ENCODE measurements around the gene FOXR1. TPM values are rescaled to one million over a fixed set of nuclear protein-coding genes. Genes with fewer than 3 reads are reported as not detected.
A peak's percentile ranks its signal among the peaks of the same experiment; 100 is the strongest.
"Not testable (repeated sequence)": the region's sequence is repeated elsewhere in the genome, so short reads cannot be mapped to it uniquely, and the experiment has no call there.

FOXR1 gene
- total RNA-seq, 2 experiments from 2014 or later, result not detected

DNA sequence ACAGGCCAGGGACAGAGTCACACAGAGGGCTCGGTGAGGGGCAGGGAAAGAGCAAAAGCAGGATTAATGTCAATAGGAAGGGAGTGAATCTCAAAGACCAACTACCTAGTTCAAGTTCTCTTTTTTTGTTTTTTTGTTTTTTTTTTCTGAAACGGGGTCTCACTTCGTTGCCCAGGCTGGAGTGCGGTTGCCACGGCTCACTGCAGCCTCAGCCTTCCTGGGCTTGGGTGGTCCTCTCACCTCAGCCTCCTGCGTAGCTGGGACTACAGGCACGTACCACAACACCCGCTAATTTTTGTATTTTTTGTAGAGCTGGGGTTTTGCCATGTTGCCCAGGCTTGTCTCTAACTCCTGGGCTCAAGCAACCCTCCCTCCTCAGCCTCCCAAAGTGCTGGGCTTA is 36.2 kb upstream of the FOXR1 start:
- DNase-seq, result no peak
- H3K9me3 Mint-ChIP-seq, result no peaks in the 10 kb centered on the region
- H3K36me3 Mint-ChIP-seq, result no peaks in the 10 kb centered on the region
- peaks cover 30% of the 10 kb centered on the region for H3K4me1 Mint-ChIP-seq
- H3K27me3 Mint-ChIP-seq, result no peaks in the 10 kb centered on the region
- H3K27ac Mint-ChIP-seq, result no peak overlapping the region
- no peak overlapping the region for H3K4me3 Mint-ChIP-seq

DNA sequence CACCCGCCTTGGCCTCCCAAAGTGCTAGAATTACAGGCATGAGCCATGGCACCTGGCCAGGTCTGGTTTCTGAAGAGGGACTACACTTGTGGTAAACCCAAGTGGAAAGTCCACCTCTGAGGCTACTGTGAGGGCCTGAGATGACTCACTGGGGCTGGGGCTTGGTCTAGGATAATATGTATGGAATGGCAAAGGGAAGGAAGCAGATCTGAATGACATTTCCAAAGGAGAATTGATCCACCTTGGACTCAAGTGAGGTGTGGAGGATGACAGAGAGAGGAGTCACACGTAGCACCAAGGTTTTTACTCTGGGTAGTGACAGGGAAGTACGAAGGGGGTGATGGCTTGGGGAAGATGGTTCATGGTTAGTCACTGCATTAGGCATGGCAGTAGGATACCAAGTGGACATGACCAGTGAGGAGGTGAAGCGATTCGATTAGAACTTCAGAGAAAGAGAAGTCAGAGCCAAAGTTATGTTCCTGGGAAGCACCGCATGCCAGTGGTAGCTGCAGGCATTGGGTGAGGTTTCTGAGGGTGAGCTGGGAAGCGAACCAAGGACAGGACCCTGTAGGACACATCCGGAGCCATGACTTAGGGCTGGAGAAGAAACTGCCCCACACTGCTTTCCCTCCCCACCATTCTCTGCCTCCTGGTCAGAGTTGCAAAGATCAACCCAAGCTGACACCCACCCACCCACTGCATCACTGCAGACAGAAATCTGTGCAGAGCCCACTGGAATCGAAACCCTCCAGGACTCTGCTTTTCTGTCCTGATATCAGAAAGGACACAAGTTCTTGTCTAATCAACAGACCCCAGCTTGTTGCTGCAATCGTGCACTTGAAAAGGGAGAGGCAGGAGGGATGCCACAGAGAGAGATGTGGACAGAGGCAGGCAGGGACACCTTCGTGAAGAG is 32.8 kb upstream of the FOXR1 start:
- Mint-ChIP-seq H3K36me3 (no peaks in the 10 kb centered on the region), H3K9me3 (no peaks in the 10 kb centered on the region), H3K27ac (no peak overlapping the region), H3K27me3 (no peaks in the 10 kb centered on the region), H3K4me1 (peaks cover 30% of the 10 kb centered on the region), H3K4me3 (no peak overlapping the region)
- no peak for DNase-seq

DNA sequence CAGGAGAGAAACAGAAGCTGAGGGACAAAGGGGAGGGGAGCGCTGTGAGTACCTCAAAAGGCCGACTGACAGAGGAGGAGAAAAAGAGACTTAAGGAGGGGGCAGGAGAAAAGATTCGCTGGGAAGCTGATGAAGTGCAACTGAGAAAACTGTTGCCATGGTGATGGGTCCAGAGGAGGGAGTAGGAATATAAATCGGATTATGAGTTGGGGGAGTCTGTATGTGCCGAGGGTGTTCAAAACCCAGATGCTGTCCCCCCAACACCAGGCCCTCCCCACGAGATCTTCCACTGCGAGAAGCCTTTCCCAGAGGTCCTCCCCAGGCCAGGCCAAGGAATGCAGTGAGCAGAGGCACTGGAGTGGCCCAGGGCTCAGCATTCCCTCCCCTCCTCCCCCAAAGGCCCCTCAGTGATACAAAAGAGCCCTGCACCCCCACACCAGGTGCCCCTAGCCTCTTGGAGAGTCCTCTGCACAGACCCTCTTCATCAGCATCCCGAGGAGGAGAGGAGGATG is 32.1 kb upstream of the FOXR1 start:
- Mint-ChIP-seq H3K9me3 (no peaks in the 10 kb centered on the region), H3K36me3 (no peaks in the 10 kb centered on the region), H3K27ac (peak overlapping the region; percentile 80), H3K4me3 (no peak overlapping the region), H3K27me3 (no peaks in the 10 kb centered on the region), H3K4me1 (peaks cover 30% of the 10 kb centered on the region)
- no peak for DNase-seq

DNA sequence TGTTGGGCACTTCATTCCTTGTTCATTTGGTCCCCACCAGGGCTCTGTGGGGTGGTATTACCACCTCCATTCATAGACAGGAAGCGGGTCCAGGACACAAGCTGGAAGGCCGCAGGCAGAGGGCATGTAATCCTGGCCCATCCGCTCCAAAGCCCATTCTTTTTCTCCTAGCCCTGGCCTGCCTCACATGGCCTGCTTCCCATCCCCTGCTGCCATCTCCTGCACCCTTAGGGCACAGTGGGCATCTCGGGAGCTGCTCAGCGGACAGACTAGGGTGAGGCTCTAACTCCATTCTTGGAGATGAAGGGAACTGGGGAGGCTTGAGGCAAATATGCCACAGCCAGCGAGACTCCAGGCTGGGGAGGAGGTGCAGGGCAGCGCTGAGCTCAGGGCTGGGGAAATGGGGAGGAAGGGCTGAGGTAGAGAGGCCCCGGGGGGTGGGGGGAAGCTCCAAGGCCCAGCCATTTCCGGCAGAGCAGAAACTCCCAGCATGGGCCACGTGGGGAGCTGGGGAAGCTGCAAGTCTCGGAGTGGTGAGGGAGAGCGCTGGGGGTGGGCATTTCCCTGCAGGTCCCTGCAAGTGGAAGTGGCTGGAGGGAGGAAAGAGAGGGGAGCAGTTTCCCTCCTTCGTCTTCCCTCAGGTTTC is 31.5 kb upstream of the FOXR1 start:
- Mint-ChIP-seq H3K4me1 (peaks cover 30% of the 10 kb centered on the region), H3K4me3 (peak overlapping the region; percentile 44), H3K27ac (peak overlapping the region; percentile 80), H3K27me3 (no peaks in the 10 kb centered on the region), H3K9me3 (no peaks in the 10 kb centered on the region), H3K36me3 (no peaks in the 10 kb centered on the region)
- peak; percentile 72 for DNase-seq

DNA sequence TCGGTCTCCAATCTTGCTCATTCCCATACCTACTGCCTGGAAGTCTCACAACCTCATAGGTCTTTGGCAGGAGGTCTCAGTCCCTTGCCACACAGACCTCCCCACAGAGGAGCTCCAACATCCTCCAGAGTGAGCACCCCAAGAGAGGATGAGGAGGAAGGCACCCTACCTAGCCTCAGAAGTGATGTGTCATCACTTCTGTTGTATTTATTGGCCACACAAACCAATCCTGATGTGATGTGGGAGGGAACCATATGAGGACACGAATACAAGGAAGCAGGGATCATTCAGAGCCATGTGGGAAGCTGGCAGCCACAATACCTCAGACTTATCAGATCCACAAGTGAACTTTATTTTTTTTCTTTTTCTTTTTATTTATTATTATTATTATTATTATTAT is 24.5 kb upstream of the FOXR1 start:
- H3K9me3 Mint-ChIP-seq, result no peaks in the 10 kb centered on the region
- peaks cover 4% of the 10 kb centered on the region for H3K4me1 Mint-ChIP-seq
- no peak for DNase-seq
- no peak overlapping the region for H3K27ac Mint-ChIP-seq
- H3K4me3 Mint-ChIP-seq, result no peak overlapping the region
- H3K27me3 Mint-ChIP-seq, result no peaks in the 10 kb centered on the region
- no peaks in the 10 kb centered on the region for H3K36me3 Mint-ChIP-seq

DNA sequence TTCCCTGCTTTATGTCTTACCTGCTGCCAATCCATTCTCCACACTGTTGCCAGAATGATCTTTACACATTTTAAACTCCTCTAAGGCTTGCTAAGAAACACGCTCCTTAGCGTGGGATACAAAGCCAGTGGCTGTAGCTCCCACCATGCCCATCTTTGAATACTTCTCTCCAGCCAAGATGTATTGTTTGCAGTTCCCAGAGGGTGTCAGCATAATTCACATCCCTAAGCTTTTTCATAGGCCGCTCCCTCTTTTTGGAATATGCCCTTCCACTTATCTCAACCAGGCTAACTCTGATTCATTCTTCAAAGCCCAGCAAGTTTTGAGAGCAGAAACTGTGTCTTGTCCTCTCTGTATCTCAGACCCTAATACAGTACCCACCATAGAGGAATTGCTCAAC is 23.6 kb upstream of the FOXR1 start:
- H3K4me1 Mint-ChIP-seq, result peaks cover 4% of the 10 kb centered on the region
- no peaks in the 10 kb centered on the region for H3K9me3 Mint-ChIP-seq
- no peak for DNase-seq
- no peaks in the 10 kb centered on the region for H3K27me3 Mint-ChIP-seq
- no peaks in the 10 kb centered on the region for H3K36me3 Mint-ChIP-seq
- no peak overlapping the region for H3K4me3 Mint-ChIP-seq
- no peak overlapping the region for H3K27ac Mint-ChIP-seq

DNA sequence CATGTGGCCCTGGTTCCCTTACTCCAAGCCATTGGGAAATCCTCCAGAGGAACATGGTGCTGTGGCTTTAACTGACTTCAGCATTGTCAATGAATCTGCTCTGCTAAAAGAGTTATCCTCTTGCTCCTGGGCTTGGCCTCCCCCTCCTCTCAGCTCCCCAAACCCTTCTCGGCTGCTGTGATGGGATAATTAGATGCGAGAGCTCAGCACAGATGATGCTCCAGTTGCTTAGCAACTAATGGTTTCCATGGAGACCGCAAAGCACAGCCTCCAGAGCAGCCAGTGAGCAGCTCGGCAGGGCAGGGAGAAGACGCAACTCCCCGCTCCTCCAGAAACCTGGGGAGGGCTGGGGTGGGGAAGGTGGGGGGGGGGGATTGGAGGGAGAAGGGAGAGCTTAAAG is 18.3 kb upstream of the FOXR1 start:
- H3K36me3 Mint-ChIP-seq, result no peaks in the 10 kb centered on the region
- no peaks in the 10 kb centered on the region for H3K9me3 Mint-ChIP-seq
- H3K27me3 Mint-ChIP-seq, result no peaks in the 10 kb centered on the region

DNA sequence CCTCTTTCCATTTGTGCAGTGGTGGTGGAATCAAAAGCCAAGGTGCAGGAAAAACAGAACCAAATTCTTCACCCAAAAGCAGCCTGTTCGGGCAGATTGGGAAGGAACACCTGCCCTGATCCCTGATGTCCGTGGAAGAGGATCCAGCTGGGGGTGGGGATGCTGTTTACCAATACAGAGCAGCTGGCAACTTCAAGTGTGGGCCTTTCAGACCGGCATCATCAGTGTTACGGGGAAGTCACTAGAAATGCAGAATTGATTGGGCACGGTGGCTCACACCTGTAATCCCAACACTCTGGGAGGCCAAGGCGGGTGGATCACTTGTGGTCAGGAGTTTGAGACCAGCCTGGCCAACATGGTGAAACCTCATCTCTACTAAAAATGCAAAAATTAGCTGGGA is 17.6 kb upstream of the FOXR1 start:
- not testable (repeated sequence) for H3K9me3 Mint-ChIP-seq, H3K36me3 Mint-ChIP-seq, H3K27ac Mint-ChIP-seq, DNase-seq, H3K27me3 Mint-ChIP-seq, H3K4me1 Mint-ChIP-seq, H3K4me3 Mint-ChIP-seq

More for the DNA sequence above, 18.3 kb upstream of the FOXR1 start:
- no peak for DNase-seq
- Mint-ChIP-seq H3K27ac (no peak overlapping the region), H3K4me3 (no peak overlapping the region), H3K4me1 (peaks cover 6% of the 10 kb centered on the region)

DNA sequence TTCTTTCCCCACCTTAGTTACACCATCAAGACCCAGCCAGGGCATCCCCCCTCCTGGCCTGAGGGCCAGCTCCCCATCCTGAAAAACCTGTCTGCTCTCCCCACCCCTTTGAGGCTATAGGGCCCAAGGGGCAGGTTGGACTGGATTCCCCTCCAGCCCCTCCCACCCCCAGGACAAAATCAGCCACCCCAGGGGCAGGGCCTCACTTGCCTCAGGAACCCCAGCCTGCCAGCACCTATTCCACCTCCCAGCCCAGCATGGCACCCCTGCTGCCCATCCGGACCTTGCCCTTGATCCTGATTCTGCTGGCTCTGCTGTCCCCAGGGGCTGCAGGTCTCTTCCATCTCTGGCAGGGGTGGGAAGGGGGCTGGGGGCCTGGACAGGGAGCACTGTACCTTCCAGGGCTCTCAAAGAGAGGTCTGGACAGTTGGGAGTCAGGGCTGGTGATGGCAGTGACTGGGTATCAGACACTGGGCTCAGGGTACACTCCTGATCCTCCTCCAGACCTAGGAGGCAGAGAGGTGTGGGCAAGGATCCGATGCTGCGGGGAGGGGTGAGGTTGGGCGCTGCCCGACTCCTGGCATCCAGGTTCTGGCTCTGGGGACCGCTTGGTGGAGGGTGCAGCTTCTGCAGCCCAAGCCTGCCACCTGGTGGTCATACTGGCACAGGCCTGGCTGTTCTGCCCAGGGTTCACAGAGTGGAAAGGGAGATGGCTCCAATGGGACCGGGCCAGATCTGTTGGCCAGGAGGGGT is 15.3 kb upstream of the FOXR1 start, which contains the start of gene UPK2:
TSS of gene UPK2 (plus strand) at position 205 of the 753 bp plus-strand sequence. CDS start at position 258, 53 bp downstream.
- Mint-ChIP-seq H3K27ac (no peak within 1 kb of the TSS), H3K36me3 (no peaks in the 10 kb centered on the region), H3K9me3 (no peaks in the 10 kb centered on the region), H3K4me3 (no peak within 1 kb of the TSS), H3K27me3 (no peaks in the 10 kb centered on the region), H3K4me1 (peaks cover 6% of the 10 kb centered on the region)
- peak; percentile 86 for DNase-seq

DNA sequence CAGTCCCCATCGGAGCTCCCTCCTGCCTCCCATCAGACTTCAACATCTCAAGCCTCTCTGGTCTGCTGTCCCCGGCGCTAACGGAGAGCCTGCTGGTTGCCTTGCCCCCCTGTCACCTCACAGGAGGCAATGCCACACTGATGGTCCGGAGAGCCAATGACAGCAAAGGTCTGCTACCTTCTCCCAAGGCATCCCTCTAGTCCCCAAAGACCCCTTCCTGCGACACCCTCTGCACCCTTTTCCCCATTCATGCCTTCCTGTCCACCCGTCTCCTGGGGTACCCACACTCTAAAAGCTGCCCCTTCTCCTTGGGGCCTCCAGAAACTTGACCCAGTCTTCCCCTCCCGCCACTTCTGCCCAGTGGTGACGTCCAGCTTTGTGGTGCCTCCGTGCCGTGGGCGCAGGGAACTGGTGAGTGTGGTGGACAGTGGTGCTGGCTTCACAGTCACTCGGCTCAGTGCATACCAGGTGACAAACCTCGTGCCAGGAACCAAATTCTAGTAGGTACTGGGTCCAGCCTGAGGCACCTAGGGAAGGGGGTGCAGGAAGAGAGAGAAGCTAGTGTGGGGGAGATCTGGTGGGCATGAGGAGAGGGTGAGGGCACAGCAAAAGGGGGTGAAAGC is 14.6 kb upstream of the FOXR1 start:
- H3K4me1 Mint-ChIP-seq, result peaks cover 6% of the 10 kb centered on the region
- no peaks in the 10 kb centered on the region for H3K9me3 Mint-ChIP-seq
- H3K36me3 Mint-ChIP-seq, result no peaks in the 10 kb centered on the region
- no peak overlapping the region for H3K4me3 Mint-ChIP-seq
- H3K27ac Mint-ChIP-seq, result no peak overlapping the region
- H3K27me3 Mint-ChIP-seq, result no peaks in the 10 kb centered on the region
- no peak for DNase-seq

DNA sequence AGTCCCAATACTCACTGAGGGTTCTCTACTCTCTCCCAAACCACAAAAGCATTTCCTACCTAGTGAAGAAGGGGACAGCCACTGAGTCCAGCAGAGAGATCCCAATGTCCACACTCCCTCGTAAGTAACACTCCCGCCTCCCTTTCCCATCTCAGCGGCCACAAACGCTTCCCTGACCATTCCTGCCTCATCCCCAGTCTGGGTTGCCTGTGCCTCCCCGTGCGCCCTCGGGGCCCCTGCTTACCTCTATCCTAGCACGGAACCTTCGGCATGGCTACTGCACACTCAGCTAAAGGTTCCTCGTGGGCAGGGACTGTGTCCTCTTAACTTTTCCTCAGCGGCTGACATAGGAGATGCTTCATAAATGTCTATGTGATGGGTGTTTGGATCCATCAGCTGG is 14.0 kb upstream of the FOXR1 start:
- Mint-ChIP-seq H3K4me1 (peaks cover 6% of the 10 kb centered on the region), H3K27me3 (no peaks in the 10 kb centered on the region), H3K36me3 (no peaks in the 10 kb centered on the region), H3K4me3 (no peak overlapping the region), H3K9me3 (no peaks in the 10 kb centered on the region), H3K27ac (no peak overlapping the region)
- no peak for DNase-seq

DNA sequence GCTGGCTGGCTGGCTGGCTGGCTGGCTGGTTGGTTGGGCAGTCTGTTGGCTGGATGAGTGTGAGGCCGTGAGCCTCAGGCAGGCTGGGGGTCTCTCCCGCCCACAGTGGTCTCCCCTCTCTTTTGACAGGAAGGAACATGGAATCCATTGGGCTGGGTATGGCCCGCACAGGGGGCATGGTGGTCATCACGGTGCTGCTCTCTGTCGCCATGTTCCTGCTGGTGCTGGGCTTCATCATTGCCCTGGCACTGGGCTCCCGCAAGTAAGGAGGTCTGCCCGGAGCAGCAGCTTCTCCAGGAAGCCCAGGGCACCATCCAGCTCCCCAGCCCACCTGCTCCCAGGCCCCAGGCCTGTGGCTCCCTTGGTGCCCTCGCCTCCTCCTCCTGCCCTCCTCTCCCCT is 13.6 kb upstream of the FOXR1 start:
- no peaks in the 10 kb centered on the region for H3K27me3 Mint-ChIP-seq
- H3K4me3 Mint-ChIP-seq, result no peak overlapping the region
- H3K36me3 Mint-ChIP-seq, result no peaks in the 10 kb centered on the region
- no peak for DNase-seq
- no peak overlapping the region for H3K27ac Mint-ChIP-seq
- peaks cover 6% of the 10 kb centered on the region for H3K4me1 Mint-ChIP-seq
- no peaks in the 10 kb centered on the region for H3K9me3 Mint-ChIP-seq

DNA sequence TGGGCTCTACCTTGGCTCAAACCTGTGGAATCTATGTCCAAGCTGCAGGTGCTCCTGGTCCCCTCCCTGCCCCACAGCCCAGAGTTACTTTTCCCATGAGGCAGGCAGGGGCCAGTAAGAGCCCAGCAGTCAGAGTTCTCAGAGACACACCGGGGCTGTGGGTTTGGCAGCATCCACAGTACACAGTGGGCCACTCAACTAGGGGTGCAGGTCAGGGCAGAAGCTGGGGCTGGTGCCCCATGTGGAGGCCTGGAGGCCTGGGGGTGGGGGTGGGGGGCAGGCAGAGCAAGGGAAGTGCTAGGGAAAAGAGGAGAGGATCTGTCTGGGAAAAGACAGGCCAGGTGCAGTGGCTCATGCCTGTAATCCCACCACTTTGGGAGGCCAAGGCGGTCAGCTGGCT is 13.0 kb upstream of the FOXR1 start:
- Mint-ChIP-seq H3K27me3 (no peaks in the 10 kb centered on the region), H3K9me3 (no peaks in the 10 kb centered on the region), H3K36me3 (no peaks in the 10 kb centered on the region), H3K4me1 (peaks cover 6% of the 10 kb centered on the region), H3K27ac (no peak overlapping the region), H3K4me3 (no peak overlapping the region)
- DNase-seq, result no peak

DNA sequence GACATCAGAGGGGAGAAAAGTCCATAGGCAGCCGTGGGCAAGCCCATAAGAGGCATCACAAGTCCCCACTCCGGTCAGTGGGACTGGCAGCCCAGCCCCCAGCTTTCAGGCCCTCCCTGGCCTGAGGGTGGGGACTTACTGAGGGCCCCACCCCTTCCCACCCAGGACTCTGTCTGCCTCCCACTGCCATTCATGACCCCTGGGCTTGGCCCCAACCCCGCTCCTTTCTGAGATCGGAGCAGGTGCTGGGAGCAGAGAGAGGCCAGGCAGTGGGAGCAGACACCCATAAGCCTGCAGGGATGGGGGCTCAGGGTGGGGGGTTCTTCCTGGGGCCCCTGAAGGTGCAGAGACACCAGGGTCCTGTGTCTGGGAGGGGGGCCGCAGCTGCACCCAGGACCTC is 10.4 kb upstream of the FOXR1 start:
- Mint-ChIP-seq H3K27me3 (no peaks in the 10 kb centered on the region), H3K36me3 (no peaks in the 10 kb centered on the region), H3K4me1 (peaks cover 6% of the 10 kb centered on the region), H3K27ac (no peak overlapping the region), H3K9me3 (no peaks in the 10 kb centered on the region), H3K4me3 (no peak overlapping the region)
- no peak for DNase-seq

DNA sequence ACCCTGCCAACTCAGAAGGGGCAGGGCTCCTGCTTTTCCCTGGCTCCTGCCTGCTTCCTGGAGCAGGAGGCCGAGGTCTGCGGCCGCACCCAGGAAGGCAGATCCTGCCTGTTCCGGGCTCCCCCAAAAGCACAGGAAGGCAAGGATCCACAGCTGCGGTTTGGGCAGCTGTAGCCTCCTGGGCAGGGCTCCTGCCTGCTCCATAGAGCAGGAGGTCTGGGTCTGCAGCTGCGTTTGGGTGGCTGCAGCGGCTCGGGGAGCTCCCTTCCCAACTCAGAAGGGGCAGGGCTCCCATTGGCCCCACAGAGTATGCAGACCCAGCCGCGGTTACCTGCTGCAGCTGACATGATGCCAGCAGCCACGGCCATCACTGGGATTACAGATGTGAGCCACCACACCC is 10.0 kb upstream of the FOXR1 start:
- Mint-ChIP-seq H3K36me3 (no peaks in the 10 kb centered on the region), H3K4me1 (peaks cover 2% of the 10 kb centered on the region), H3K27ac (no peak overlapping the region), H3K9me3 (no peaks in the 10 kb centered on the region), H3K4me3 (no peak overlapping the region), H3K27me3 (no peaks in the 10 kb centered on the region)
- DNase-seq, result no peak

Measured in activated naive CD8-positive, alpha-beta T cell treated with anti-CD3 and anti-CD28 coated beads for 36 hours (primary cell).